Right hindlimb (tissue), 1 donor: ENCODE data around the gene ZNF593OS.

Experiments
- DNase-seq: peaks from one replicate; pipeline ENCODE4 v3.0.0-alpha.2; 2018

ZNF593OS gene

GRCh38 chr1:26171084-26172072, at the start of gene ZNF593OS:
Gene ZNF593OS (minus strand): TSS chr1:26171832. CDS start chr1:26171661, 171 bp downstream.
- no peak for DNase-seq

GRCh38 chr1:26221094-26221493, 49.5 kb upstream of the ZNF593OS start:
- no peak for DNase-seq

- DNase-seq, result no peak
Measured at GRCh38 chr1:26220199-26220912, 48.7 kb upstream of the ZNF593OS start.

GRCh38 chr1:26218906-26219494, 47.4 kb upstream of the ZNF593OS start:
- DNase-seq, result no peak

GRCh38 chr1:26215246-26215645, 43.6 kb upstream of the ZNF593OS start:
- DNase-seq, result no peak

GRCh38 chr1:26213335-26213905, 41.8 kb upstream of the ZNF593OS start:
- no peak for DNase-seq

- no peak for DNase-seq
Measured at GRCh38 chr1:26212726-26213125, 41.1 kb upstream of the ZNF593OS start.

GRCh38 chr1:26210147-26210870, 38.7 kb upstream of the ZNF593OS start:
- no peak for DNase-seq

GRCh38 chr1:26203642-26204318, 32.1 kb upstream of the ZNF593OS start:
- no peak for DNase-seq

GRCh38 chr1:26200413-26200812, 28.8 kb upstream of the ZNF593OS start:
- DNase-seq, result no peak

- DNase-seq, result no peak
Measured at GRCh38 chr1:26197813-26198212, 26.2 kb upstream of the ZNF593OS start.

GRCh38 chr1:26197301-26197700, 25.7 kb upstream of the ZNF593OS start:
- no peak for DNase-seq

- DNase-seq, result no peak
Measured at GRCh38 chr1:26195805-26196204, 24.2 kb upstream of the ZNF593OS start.

GRCh38 chr1:26191739-26192138, 20.1 kb upstream of the ZNF593OS start:
- no peak for DNase-seq

GRCh38 chr1:26190373-26190987, 18.8 kb upstream of the ZNF593OS start, which contains the start of gene CATSPER4:
Gene CATSPER4 (plus strand): TSS chr1:26190602. CDS start chr1:26190628, 26 bp downstream.
- no peak for DNase-seq

GRCh38 chr1:26189751-26190275, 18.2 kb upstream of the ZNF593OS start:
- no peak for DNase-seq

- no peak for DNase-seq
Measured at GRCh38 chr1:26189331-26189730, 17.7 kb upstream of the ZNF593OS start.

GRCh38 chr1:26188477-26188876, 16.8 kb upstream of the ZNF593OS start:
- DNase-seq, result no peak

GRCh38 chr1:26187882-26188281, 16.2 kb upstream of the ZNF593OS start:
- DNase-seq, result no peak

- no peak for DNase-seq
Measured at GRCh38 chr1:26184883-26185282, 13.3 kb upstream of the ZNF593OS start.

- no peak for DNase-seq
Measured at GRCh38 chr1:26184086-26184485, 12.5 kb upstream of the ZNF593OS start.
